Measurements from ENCODE around the gene CD180.

CD180 gene

DNA sequence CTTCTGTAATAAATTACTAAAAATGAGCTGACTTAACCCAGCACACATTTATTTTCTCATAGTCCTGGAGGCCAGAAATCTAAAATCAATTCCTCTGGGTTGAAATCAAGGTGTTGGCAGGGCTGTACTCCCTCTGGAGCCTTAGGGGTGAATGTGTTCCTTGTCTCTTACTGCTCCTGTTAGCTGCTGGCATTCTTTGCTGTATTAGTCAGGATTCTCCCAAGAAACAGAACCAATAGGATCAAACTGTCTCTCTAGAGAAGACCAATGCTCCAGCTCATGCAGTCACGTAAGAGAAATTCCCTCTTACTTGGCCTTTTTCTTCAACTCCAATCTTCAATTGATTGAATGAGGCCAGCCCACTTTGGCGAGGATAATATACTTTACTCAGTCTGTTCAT is 15.3 kb upstream of the CD180 start:
- TF ChIP-seq, protein P1, sequence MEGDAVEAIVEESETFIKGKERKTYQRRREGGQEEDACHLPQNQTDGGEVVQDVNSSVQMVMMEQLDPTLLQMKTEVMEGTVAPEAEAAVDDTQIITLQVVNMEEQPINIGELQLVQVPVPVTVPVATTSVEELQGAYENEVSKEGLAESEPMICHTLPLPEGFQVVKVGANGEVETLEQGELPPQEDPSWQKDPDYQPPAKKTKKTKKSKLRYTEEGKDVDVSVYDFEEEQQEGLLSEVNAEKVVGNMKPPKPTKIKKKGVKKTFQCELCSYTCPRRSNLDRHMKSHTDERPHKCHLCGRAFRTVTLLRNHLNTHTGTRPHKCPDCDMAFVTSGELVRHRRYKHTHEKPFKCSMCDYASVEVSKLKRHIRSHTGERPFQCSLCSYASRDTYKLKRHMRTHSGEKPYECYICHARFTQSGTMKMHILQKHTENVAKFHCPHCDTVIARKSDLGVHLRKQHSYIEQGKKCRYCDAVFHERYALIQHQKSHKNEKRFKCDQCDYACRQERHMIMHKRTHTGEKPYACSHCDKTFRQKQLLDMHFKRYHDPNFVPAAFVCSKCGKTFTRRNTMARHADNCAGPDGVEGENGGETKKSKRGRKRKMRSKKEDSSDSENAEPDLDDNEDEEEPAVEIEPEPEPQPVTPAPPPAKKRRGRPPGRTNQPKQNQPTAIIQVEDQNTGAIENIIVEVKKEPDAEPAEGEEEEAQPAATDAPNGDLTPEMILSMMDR (IDR thresholded peaks at IDR 0.05; ENCODE audit: control insufficient read depth, extremely low read depth, insufficient read depth): no peak
- no peak for DNase-seq (ENCODE audit: low read depth)
- H3K4me3 ChIP-seq (ENCODE audit: low read depth, low read length): no peak overlapping the region

DNA sequence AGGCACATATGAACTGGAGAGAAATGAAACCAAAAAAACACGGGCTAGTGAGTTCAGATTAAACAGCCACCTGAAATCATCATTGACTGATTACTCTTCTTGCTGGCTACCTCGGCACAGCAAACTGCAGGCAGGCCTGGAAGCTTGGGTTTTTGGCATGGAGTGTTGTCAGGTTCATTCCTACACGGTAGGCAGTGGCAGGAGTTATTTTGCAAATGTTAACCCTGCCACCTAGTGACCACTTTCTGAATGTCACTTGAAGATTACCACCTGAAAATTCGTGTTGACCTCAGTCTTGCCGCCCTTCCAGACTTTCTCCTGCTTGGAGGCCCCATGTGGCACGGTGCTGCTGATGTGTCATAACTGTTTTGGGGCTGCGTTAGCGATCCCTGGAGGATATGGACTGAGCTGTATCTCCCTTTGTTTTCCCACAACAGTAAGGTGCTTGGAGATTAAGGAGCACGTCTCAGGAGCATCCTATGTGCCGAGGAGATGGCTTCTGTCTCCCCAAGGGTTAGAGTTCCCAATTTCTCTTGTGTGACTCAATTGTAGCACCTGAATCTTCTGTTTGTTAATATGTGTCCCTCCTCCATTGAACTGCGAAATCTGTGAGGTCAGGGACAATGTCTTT is 12.7 kb upstream of the CD180 start:
- DNase-seq (ENCODE audit: low read depth): peak; percentile 86
- no peak overlapping the region for H3K4me3 ChIP-seq (ENCODE audit: low read depth, low read length)
- TF ChIP-seq, protein P1 (IDR thresholded peaks at IDR 0.05; ENCODE audit: control insufficient read depth, extremely low read depth, insufficient read depth): peak; percentile 84

DNA sequence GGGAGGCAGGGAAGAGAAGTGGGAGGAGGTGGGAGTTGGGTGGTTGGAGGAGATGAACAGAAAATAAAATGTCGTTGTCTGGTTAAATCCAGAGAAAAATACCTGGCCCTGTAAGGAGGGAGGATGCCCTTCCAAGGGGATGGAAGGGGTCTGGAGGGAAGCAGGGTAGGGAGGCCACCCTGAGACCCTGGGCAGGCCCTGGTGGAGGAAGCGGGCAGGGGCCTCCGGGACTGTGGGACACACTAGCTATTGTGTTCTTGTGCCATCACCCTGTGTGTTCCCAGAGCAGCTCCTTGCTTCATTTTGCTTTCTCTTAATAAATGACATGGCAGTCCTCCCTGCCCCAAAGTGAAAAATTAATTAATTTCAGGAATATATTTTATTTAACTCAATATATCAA is 11.8 kb upstream of the CD180 start:
- DNase-seq (ENCODE audit: low read depth): no peak
- TF ChIP-seq, protein P1 (IDR thresholded peaks at IDR 0.05; ENCODE audit: control insufficient read depth, extremely low read depth, insufficient read depth): no peak
- no peak overlapping the region for H3K4me3 ChIP-seq (ENCODE audit: low read depth, low read length)

DNA sequence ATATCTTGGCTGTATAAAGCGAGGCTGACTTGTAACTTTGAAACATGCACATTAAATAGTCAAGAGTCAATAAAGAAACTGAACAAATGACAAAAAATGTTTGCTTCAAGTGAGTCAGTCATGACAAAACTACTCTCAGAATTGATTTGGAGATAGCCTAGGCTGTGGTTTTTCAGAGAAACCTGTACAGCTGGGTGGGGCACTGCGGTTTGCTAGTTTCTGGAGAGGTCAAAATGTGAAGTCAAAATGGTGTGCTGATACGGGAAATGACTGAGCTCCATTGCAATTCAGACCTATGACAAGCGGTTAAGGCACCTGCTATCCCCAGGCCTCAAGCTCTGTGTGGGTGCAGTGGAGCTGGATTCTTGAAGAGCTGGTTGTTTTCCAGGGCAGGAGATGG is 10.3 kb upstream of the CD180 start:
- DNase-seq (ENCODE audit: low read depth): no peak
- TF ChIP-seq, protein P1 (IDR thresholded peaks at IDR 0.05; ENCODE audit: control insufficient read depth, extremely low read depth, insufficient read depth): no peak
- no peak overlapping the region for H3K4me3 ChIP-seq (ENCODE audit: low read depth, low read length)

DNA sequence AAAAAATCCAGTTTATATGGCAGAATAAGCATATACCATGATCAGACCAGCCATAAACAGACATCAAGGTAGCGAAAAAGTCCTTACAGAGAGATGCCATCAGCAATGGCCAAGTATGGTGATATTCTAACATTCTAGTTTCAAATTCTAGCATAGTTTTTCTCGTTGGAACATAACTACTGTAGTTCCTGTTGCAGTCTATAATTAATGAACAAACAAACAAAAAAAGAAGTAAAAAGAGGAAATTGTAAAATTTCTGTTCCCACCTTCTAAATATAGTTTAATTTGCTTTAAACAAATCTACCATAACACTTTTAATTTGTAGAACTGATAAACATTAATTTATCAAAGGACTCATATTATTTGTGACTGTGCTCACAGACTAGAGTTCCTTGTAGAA is 9.9 kb upstream of the CD180 start:
- no peak for DNase-seq (ENCODE audit: low read depth)
- TF ChIP-seq, protein P1 (IDR thresholded peaks at IDR 0.05; ENCODE audit: control insufficient read depth, extremely low read depth, insufficient read depth): no peak
- H3K4me3 ChIP-seq (ENCODE audit: low read depth, low read length): no peak overlapping the region

DNA sequence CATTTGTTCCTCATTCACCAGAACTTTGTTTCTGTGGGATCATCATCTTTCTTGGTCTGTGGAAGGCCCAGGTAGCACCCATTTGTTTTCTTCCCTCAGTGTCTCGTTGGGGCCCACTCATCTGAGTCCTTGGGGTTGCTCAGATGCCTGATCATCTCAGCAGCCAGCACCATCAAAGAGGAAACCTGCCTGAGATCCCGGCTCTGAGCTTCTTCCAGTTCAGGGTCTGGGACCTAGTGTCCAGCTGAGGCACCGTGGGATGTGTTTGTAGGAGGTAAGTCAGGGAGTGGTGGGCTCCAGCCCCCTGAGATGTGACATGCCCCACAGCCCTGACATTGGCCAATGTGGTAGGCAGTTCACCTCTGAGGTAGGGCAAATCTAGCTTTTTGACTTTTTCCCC is 9.4 kb upstream of the CD180 start:
- TF ChIP-seq, protein P1 (IDR thresholded peaks at IDR 0.05; ENCODE audit: control insufficient read depth, extremely low read depth, insufficient read depth): no peak
- H3K4me3 ChIP-seq (ENCODE audit: low read depth, low read length): no peak overlapping the region
- no peak for DNase-seq (ENCODE audit: low read depth)

DNA sequence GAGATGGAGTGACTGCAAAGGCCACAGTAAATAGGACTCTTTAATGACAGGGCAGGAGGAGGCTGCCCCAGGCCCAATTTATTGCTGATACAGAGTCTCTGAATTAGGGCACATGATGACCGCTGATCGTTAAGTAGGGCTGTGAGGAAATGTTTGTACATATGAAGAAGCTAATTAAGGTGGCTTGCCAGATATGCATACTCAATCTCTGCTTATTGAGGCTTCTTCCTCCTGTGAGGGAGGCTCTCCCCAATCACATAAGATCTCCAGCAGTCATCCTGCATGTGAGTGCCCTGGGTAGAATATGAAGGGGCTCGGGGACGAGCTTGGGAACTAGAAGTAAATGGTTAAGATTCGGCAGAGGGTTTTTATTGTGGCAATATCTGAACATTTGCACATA is 8.2 kb upstream of the CD180 start:
- no peak overlapping the region for H3K4me3 ChIP-seq (ENCODE audit: low read depth, low read length)
- TF ChIP-seq, protein P1 (IDR thresholded peaks at IDR 0.05; ENCODE audit: control insufficient read depth, extremely low read depth, insufficient read depth): no peak
- no peak for DNase-seq (ENCODE audit: low read depth)
